HG03039 (cell line): ENCODE data around the gene ARHGAP45.
"Not testable (repeated sequence)": the region's sequence is repeated elsewhere in the genome, so short reads cannot be mapped to it uniquely, and the experiment has no call there.

Source experiments
- ATAC-seq: cut with Tn5 transposase; IDR thresholded peaks from one replicate; pipeline ENCODE4 v1.9.1; 2021; ENCODE audit warnings: mild to moderate bottlenecking, moderate library complexity; ENCODE audit not compliant: unreplicated experiment

Gene ARHGAP45

DNA sequence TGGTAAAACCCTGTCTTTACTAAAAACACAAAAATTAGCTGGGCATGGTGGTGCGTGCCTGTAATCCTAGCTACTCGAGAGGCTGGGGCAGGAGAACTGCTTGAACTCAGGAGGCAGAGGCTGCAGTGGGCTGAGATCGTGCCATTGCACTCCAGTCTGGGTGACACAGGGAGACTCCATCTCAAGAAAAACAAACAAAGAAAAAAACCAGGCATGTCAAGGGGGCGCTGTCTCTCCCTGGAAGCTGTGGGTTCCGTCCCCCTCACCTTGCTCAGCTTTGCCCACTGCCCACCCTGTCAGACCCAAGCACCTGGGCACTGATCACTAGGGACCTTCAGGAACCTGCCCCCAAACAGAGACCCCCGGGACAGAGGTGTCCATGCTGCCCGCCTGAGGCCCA, 62.1 kb downstream of the ARHGAP45 start:
- ATAC-seq: not testable (repeated sequence)

DNA sequence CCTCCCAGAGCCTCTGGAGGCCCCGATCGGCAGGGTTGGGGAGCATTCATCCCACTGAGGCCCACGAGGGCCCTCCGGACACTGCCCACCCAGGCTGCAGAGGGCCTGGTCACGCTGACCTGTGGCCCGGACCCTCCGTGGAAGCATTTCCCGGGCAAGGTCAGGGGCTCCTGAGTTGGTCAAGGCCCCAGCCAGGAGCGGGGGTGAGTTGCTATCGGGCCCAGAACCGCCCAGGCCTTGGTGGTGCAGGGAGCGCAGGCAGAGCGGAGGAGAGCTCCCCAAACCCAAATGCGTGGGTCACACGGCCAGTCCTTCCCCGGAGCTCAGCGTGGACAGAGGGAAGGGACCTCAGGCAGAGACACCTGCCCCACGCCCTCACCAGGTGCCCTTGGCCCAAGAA, 62.6 kb downstream of the ARHGAP45 start:
- no peak for ATAC-seq

DNA sequence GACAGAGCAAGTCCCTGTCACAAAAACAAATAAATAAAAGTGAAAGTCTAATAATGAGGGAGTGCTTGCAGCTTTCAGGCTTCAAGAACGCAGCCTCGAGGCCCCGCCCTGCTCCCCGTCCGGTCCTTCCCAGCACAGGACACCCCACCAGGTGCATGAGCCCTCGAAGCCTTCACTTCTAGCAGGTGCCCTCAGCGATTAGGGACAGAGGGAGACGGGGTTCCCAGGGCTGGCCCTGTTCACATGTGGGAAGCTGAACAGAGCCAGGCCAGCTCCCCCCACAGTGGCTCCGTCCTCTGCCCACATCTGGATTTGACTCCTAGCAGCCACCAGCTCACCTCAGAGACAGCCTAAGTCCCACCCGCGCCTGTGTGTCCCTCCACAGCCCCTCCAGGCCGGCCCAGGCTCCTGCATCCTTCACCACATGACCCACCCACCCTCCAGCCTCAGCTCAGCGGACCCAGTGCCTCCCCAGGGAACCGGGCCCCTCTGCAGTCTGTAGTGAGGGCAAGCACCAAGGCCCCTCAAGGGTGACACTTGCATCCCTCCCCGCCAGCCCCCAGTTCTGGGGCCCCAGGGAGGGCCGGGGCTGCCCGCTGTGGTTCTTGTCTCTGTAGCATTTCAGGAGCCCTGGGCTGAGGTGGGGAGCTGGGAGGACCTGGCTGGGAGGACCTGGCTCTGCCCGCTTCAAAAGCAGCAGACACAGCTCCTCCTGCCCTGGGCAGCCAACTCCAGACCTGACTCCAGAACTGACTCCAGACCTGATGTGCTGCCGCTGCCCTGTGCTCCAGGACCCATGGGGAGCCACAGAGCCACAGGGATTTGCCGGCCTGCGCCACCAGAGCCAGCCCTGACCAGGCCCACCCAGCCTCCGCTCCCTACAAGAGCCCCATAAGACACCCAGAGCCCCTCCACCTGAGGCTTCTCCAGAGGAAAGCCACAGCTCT, 64.1 kb downstream of the ARHGAP45 start:
- ATAC-seq: no peak

DNA sequence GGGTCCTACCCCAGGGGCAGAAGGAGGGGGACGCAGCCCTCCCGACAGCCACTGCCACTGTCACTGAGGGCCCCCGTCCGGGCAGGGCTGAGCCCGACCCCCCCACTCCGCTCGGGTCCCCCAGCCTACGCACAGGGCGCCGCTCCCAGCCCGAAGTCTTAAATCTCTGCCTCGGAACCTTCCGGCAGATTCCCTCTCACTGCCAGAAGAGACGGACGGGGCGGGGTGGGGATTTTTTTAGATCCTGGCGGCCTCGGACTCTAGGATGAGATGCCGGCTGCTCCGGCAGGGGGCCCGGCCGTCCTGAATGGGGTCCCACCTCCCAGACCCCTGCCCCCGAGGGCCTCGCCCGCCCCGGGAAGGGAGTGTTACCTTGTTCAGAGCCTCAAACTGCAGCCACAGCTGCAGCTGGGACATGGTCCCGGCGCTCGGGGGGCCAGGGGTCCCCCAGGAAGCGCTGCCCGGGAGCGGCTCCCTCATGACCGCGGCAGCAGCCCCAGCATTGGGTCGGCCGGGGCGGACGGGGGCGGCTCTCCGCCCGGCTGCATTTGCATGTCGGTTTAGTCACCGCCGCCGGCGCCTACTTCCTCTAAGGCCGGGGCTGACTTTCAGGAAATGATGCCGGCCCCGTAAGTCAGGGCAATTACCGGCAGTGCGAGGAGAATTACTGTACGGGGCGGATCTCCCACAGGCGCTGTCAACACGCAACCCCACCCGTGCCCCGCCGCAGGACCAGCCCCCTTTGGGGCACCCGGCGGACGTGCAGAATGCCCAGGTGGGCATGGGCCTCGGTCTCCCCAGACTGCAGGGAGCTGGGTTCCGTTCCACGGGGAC, 65.0 kb downstream of the ARHGAP45 start:
- ATAC-seq: no peak

DNA sequence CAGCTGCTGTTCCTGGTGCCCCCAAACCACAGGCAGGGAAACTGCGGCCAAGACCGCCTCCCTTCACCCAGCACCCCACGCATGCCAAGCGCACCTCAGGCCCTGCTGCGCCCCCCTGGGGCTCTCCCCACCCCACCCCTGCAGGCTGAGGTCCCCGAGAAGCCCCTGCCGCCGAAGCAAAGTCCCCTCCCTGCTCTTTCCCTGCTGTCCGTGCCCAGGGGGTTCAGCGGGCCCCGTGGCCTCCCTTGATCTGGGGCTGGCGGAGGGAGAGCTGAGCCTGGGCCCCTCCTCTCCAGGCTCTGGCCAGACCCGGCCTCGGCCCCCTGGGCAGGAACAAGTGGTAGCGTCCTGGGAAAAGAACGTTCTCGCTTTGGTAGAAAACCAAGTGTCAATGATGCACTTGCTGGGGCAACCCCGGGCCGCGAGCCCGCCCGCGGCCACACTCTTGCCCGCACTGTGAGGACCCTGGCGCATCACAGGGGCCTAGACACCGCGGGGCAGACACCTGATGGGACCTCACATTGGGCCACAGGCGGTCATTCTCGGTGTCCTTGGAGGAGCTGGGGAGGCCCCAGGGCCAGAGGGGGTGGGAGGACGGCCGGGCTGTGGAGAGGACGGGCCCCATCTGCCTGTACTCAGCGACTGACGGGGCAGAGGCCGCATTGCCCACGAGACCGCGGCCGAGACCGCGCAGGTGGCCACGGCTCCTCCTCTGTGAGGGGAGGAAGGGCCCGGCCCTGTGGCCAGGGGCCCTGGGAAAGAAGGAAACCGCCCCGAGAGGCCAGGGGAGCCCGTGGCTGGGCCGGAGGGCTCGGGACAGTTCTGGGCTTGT, 65.8 kb downstream of the ARHGAP45 start:
- ATAC-seq: no peak

DNA sequence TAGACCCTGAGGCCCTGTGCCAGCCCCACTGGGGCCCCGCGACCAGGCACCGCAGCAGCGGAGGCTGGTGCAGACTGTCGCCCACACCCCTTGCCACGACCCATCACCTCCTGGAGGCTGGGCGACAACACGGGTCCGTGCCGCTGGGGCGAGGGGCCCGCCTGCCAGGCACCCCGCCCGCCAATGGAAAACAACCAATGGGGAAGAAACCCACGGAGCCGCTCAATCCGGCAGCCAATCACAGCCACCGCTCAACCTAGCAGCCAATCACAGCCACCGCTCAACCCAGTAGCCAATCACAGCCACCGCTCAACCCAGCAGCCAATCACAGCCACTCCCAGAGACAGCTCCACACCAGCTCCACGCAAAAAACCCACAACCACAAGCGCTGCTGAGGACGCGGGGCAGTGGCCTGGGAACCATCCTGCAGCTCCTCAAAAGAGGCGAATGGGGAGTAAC, 66.5 kb downstream of the ARHGAP45 start:
- ATAC-seq: peak; percentile 37

DNA sequence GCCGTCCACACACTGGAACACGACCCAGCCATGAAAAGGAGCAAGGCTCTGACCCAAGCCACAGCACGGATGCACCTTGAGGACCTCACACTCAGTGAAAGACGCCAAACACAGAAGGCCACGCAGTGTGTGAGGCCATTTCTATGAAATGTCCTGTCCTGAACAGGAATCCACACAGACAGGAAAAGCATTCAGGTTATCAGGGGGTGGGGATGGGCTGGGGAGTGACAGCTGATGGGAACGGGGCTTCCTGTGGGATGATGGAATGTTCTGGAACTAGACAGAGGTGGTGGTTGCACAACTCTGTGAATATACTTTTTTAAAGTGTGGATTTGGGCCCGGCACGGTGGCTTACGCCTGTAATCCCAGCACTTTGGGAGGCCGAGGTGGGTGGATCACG, 67.5 kb downstream of the ARHGAP45 start:
- ATAC-seq: no peak

DNA sequence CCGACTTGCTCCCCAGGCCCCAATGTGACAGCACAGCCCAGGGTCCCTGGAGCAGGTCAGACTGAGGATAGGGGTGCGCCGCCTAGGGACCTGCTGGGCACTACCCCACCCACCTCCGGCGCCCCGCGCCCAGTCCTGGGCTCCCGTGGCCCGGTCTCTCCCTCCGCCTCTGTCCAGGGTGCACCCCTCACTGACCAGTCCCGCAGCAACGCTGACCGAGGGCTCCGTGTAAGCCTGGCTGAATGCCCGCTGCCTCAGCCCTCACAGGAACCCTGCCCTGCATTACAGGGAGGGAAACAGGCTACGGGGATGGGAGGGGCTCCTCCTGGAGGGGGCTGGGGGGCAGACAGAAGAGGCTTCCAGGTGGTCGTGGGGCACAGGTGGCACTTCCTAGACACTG, 68.5 kb downstream of the ARHGAP45 start:
- ATAC-seq: no peak

DNA sequence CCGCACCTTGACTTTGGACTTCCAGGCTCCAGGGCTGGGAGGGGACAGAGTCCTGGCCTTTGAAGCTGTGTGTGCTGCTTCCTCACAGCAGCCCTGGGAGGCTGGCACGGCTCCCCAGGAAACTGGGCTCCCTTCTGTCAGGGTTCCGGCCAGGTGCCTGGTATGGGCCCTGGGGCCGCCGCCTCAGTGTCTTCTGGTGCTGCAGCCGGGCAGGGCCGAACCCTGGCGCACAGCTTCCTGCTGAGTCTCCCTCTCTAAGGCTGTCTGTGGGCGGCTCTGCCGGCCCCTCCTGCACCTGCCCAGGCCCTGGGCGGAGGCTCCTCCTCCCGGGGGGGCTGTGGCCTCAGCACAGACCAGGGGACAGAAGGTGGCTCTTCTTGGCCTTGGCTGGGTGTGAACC, 69.2 kb downstream of the ARHGAP45 start:
- ATAC-seq: no peak
